Activated T-cell treated with anti-CD3 and anti-CD28 coated beads for 4 hours (primary cell): ENCODE results near the gene TTR.

Experiments used
- DNase-seq: peaks from one replicate; pipeline ENCODE4 v3.0.0-alpha.2; 2020

The TTR gene

DNA sequence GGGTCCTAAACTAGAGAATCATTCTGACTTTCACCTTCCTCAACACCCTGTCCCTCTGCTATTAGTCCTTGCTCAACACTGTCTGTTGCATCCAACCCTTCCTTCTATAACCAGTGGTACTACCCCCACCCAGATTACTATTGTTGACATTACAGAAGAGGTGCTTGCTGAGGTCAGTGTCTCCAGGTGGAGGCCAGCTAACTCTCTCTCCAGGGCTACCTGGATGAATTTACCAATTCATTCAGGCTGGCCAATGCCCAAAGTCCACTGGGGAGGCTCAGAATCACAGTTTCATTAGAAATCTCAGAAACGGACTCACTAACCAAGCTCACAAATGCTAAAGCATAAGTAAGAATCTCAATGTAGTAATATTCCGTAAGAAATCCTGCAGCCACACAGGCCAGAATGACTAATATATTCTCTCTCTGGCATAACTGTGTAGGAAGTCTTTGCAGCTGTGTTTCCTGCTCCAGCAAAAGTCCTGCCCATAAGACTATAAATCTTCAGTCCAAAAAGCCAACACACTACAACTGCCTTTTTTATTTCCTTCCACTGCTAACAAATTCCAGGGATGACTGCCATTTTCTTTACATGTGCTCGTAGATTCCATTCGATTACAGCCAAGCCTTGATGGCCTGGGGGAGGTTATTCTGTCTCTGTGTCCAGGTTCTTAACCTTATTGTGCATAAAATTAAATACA lies 10.0 kb upstream of the TTR start:
- DNase-seq, result no peak

DNA sequence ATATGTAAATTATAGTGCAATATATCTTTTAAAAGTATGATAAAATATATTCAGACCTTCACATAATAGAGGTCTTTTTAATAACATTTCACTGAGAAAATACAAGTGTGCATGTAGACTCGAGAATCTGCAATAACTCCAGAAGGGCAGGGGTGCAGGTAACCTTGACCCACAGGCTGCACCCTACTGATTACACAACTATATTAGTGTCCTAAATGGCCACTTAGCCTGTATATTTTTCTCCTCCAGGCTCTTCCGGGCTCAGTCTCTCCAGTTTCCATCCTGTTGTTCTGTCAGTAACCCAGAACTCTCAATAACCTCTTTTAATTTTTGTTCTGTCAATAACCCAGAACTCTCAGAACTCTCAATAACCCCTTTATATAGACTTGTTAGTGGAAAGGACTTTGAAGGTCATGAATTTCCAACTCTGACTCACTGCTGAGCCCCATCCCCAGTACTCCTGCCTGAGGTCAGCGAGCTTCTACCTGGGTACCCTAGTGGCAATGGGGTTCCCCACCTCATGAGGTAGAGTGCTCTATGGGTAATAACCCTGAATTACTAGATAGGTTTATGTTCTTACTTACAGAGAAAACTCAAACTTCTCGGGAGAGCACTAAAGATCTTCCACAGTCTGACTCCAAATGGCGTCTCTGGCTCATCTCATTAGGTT lies 8.4 kb upstream of the TTR start:
- DNase-seq, result no peak

DNA sequence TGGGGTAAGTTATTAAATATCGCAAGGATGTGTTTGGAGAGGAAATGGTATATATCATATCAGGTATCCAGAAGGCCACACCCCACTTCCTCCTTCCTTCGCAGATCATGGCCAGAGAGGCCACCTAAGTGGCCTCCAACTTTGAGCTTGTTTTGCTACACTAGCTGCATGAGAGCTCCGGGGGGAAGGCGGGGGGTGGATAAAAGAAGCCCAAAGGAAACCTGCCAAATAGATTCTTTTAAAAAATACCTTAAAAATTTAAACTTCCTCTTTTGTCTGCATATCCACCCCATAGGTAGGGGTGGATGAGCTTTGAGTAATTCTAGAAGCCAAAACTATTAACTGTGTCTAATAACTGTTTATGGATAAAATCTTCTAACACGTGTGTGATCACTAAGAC lies 5.7 kb upstream of the TTR start:
- DNase-seq, result no peak

DNA sequence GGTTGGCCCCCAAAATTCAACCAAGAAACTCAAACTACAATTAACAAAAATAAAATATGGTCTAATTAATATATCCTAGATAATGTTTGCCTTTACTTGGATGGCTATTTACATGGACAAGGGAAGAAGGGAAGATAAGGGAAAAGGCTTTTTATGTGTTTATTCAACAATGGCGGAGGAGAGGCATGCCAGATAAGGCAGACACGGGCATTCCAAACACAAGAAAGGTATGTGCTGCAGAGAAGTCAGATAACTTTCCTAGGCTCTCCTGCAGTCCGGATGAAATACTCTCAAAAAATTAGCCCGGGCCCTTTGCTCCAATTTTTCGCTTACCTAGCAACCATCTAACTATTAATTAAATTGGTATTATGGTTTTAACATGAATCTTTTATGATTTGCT lies 5.1 kb upstream of the TTR start:
- DNase-seq, result no peak

DNA sequence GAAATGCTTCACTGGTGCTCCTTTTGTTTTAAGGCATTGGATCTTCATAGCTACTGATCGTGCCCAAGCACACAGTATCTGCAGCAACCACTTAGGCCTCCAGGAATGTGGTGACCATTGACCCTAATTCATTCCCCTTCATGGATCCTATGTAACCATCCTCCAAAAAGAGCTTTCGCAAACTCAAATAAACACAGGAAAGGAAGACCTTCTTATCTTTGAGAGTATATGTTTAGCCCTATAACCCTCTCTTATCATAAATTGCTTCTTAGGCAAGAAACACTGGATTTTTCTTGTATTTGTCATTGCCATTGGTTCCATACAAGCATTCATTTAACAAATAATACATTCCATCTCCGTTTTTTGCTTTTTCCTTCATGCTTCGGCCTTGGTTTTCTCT lies 4.1 kb upstream of the TTR start:
- DNase-seq, result no peak

DNA sequence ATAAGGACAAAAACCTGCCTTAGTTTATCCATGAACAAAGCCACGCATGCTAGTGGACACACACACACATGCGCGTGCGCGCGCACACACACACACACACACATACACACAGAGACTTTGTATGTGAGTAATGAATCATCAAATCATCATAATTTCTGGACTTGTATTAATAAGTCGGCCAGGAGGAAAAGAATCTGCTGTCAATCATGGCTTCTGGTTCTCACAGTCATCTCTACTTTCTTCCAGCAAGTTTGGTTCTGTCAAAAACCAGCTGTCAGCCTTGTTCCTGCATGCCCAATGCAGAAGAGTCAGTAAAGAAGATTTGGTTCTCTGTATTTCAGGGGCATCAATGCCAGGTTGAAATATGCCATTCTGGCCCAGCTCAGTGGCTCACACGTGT lies 1.1 kb upstream of the TTR start:
- DNase-seq, result no peak

DNA sequence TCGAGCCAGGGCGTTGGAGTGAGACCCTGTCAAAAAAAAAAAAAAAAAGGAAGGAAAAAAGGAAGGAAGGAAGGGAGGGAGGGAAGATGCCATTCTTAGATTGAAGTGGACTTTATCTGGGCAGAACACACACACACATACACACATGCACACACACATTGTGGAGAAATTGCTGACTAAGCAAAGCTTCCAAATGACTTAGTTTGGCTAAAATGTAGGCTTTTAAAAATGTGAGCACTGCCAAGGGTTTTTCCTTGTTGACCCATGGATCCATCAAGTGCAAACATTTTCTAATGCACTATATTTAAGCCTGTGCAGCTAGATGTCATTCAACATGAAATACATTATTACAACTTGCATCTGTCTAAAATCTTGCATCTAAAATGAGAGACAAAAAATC lies 564 bp upstream of the TTR start:
- DNase-seq, result no peak

DNA sequence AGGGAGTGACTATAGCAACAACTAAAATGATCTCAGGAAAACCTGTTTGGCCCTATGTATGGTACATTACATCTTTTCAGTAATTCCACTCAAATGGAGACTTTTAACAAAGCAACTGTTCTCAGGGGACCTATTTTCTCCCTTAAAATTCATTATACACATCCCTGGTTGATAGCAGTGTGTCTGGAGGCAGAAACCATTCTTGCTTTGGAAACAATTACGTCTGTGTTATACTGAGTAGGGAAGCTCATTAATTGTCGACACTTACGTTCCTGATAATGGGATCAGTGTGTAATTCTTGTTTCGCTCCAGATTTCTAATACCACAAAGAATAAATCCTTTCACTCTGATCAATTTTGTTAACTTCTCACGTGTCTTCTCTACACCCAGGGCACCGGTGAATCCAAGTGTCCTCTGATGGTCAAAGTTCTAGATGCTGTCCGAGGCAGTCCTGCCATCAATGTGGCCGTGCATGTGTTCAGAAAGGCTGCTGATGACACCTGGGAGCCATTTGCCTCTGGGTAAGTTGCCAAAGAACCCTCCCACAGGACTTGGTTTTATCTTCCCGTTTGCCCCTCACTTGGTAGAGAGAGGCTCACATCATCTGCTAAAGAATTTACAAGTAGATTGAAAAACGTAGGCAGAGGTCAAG lies 955 bp downstream of the TTR start:
- DNase-seq, result no peak

DNA sequence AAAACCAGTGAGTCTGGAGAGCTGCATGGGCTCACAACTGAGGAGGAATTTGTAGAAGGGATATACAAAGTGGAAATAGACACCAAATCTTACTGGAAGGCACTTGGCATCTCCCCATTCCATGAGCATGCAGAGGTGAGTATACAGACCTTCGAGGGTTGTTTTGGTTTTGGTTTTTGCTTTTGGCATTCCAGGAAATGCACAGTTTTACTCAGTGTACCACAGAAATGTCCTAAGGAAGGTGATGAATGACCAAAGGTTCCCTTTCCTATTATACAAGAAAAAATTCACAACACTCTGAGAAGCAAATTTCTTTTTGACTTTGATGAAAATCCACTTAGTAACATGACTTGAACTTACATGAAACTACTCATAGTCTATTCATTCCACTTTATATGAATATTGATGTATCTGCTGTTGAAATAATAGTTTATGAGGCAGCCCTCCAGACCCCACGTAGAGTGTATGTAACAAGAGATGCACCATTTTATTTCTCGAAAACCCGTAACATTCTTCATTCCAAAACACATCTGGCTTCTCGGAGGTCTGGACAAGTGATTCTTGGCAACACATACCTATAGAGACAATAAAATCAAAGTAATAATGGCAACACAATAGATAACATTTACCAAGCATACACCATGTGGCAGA lies 3.6 kb downstream of the TTR start:
- no peak for DNase-seq

DNA sequence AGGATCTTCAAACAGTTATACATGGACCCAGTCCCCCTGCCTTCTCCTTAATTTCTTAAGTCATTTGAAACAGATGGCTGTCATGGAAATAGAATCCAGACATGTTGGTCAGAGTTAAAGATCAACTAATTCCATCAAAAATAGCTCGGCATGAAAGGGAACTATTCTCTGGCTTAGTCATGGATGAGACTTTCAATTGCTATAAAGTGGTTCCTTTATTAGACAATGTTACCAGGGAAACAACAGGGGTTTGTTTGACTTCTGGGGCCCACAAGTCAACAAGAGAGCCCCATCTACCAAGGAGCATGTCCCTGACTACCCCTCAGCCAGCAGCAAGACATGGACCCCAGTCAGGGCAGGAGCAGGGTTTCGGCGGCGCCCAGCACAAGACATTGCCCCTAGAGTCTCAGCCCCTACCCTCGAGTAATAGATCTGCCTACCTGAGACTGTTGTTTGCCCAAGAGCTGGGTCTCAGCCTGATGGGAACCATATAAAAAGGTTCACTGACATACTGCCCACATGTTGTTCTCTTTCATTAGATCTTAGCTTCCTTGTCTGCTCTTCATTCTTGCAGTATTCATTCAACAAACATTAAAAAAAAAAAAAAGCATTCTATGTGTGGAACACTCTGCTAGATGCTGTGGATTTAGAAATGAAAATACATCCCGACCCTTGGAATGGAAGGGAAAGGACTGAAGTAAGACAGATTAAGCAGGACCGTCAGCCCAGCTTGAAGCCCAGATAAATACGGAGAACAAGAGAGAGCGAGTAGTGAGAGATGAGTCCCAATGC lies 4.6 kb downstream of the TTR start:
- no peak for DNase-seq

DNA sequence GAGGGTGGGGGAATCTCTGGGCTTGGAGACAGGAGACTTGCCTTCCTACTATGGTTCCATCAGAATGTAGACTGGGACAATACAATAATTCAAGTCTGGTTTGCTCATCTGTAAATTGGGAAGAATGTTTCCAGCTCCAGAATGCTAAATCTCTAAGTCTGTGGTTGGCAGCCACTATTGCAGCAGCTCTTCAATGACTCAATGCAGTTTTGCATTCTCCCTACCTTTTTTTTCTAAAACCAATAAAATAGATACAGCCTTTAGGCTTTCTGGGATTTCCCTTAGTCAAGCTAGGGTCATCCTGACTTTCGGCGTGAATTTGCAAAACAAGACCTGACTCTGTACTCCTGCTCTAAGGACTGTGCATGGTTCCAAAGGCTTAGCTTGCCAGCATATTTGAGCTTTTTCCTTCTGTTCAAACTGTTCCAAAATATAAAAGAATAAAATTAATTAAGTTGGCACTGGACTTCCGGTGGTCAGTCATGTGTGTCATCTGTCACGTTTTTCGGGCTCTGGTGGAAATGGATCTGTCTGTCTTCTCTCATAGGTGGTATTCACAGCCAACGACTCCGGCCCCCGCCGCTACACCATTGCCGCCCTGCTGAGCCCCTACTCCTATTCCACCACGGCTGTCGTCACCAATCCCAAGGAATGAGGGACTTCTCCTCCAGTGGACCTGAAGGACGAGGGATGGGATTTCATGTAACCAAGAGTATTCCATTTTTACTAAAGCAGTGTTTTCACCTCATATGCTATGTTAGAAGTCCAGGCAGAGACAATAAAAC lies 6.5 kb downstream of the TTR start:
- DNase-seq, result no peak

DNA sequence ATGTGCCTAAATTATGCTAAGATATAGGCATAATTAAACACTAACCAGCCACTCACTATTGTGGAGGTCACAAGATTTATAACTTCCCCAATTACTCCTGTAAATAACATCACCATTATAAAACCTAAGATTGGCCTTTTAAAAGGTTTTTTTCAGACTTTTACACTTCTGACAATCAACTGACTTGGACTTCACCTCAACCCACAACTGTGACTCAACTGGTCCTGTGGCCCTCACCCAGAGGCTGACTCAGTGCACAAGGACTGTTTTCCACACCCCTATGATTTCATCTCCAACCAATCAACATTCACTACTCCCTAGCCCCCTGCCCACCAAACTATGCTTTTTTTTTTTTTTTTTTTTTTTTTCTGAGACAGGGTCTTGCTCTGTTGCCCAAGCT lies 11.6 kb downstream of the TTR start:
- DNase-seq, result no peak

DNA sequence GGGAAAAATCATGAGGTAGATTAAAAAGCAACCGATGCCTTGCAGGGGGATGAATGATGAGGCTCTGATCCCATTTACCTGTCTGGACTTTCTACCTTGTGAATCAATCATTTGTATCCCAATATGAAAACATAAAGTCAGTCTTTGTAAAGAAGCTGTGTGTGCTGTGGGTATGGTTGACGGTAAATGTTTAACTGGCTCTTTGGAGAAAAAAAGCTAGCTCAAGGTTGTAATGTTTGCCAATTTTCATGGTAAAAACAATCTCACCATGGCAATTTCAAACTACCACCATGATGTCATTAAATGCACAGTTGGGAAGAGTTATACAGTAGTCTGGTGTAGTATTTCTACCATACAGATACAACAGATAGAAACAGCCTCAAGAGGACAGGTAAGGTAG lies 14.6 kb downstream of the TTR start:
- DNase-seq, result no peak

DNA sequence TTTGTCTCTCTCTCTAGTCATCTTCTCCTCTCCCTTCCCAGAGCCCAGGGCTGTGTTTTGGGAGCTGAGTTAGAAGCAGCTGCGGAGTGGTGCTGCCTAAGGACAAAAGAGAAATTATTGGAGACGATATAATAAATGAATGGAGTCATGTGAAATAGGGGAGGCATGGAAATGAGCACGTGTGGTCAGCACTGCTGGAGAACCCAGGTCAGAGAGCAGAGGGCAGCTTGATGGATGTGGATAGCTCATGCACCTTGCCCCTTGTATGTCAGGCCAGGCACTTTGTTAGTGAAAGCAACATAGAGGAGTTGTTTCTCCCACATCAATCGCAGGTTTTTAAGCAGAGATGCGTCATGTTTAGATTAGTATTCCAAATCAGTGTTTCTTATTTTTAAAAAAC lies 15.7 kb downstream of the TTR start:
- no peak for DNase-seq

DNA sequence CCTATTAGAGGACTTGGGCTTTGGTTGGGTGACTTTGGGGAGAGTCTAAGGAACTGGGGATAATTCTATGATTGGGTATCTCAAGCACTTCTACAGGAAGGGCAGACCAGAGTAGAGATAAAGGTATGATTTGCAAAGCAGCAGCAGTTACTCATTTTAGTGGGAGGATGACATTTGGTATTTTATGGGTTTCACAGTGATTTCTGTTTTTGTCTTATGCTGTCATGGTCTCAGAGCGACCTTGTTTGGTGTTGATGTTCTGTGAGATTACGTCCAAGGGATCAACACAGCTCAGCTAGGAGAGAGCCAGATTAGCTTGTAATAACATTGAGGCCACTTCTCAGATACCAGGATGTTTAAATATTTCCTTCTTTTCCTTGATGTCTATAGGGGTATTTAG lies 18.2 kb downstream of the TTR start:
- DNase-seq, result no peak

DNA sequence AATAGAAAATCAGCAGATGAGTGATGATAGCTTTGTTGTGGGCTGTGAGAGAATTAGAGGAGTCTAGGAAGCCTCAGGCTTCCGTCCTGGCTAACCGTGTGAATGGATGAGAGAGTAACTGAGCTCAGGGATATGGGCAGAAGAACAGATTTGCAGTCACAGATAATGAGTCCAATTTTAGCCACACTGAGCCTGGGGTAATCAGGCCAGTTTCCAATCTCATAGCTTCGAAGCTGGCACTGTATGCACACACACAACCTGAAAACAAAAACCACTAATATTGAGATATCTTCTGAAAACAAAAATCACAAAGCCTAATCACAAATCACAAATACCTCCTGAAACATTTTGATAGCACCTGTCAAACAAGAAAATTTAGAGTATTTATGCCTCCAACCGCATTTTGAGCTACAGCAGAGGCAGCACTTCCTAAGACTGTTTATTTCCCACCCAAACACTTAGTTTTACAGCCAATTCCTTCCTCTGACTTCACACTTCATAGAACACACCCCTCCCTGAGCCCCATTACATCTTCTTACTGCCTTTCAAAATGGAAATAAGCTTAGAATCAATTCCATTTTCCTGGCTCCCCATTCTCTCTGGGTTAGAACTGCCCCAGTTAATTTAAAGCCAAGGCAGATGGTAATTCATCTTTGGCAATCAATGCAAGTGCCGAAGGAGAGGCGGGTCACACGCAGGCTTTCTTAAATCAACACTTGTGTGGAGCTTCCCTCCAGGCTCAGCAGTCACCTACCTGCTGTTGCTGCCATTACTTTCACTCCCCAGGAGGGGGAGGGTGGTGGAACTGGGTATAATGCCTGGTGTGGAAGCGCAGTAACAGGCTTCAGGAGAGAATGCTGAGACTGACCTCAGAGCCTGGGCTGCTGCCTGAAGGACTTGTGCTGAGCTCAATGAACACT lies 18.9 kb downstream of the TTR start:
- DNase-seq, result no peak

DNA sequence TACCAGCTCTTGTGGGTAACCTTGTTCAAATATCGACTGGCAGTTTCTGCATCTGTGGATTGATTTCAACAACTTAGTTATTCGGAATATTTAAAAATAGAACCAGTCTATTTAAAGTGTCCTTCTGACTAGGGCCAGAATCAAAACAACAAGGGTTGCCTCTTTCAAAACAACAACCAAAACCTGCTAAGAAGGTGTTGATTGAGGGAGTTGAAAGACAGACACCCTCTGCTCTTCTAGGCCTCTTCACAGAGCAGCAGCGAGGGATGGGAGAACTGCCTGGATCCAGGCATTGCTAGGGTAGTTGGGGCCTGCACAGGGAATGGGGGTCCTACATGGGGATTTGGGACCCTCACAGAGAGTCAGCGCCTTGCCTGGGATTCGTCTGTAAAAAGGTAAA lies 19.8 kb downstream of the TTR start:
- no peak for DNase-seq

DNA sequence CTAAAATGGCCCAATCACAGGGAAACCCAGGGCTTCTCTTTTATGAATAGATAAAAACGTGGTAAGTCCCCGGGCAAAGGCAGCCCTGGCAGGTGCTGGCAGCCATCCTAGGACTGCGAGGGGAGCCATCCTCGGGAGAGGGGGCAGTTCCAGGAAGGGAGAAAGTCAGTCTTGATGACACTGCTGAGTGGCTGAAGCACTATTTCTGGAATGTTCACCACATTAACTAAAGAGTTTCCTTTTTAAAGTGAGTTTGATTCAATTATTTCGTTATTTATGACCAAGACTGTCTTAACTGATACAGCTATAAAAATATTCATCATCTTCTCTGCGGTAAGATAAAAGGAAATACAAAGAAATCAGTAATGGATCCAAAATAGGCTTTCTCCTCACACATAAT lies 20.4 kb downstream of the TTR start:
- no peak for DNase-seq

DNA sequence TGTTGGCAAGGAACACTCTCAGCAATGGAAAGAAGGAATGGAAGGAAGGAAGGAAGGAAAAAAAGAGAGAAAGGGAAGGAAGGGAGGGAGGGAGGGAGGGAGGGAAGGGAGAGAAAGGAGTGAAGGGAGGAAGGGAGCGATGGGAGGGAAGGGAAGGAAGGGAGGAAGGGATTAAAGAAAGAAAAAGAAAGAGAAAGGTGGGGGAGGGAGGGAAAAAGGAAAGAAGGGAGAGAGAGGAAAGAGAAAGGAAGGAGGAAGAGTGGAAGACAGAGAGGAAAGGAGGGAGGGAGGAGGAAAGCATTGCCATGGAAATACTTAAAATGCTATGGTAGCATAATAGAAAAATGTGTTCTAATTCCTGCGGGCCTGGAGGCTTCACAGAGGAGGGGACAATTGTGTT lies 22.4 kb downstream of the TTR start:
- no peak for DNase-seq

DNA sequence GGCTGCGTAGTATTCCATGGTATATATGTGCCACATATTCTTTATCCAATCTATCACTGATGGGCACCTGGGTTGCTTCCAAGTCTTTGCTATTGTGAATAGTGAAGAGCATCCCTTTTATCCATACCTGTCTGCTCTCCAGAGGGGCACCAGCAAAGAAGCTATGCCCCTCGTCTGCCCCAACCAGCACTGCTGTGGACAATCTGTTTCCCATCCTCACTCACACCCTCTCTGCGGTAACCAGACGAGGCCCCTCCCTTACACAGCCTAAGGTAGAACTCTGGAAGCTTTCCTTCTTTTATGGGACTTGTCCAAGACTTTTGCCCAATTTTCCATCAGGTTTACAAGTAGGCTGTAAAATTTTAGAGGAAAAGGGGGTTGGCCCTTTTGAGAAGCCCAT lies 24.9 kb downstream of the TTR start:
- DNase-seq, result no peak

DNA sequence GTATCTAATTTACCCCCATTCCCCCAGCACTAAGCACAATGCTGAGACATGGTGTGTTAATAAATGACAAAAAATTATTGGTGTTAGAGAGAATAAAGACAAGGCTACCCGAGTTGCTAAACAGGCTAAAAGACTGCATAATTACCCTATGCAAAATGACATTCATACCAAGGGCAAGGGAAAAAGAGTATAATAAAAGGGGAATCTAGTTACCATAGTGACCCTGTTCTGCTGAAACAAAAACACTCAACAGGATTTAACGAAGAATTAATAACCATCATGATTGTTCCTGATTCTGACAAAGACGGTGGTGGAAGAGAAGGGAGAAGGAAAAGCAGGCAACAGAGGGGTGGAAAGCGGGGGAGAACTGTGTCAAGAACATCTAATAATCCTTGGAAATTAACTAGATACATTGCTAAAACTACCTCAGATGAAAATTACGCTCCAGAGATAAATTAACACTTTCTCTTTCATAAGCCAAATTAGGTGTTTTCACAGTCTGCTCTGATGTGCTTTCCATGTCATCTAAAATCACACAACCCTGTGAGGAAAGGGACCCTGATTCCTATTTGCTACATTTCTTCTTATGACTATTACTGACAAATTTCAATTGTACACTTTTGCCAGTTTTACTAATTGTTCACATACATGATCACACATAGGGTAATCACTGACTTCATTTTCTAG lies 25.5 kb downstream of the TTR start:
- DNase-seq, result no peak
